NCI-H2196 (cell line): ENCODE data around the gene ADGRG7.
A peak's percentile ranks its signal among the peaks of the same experiment; 100 is the strongest.

Source experiments
- DNase-seq: peaks from one replicate; lab custom pipeline; 2025; ENCODE audit not compliant: unreplicated experiment; lab: John Stamatoyannopoulos, UW

The ADGRG7 gene

GRCh38 chr3:100600181-100601042 is 9.0 kb upstream of the ADGRG7 start:
- no peak for DNase-seq

GRCh38 chr3:100602506-100603444 is 6.6 kb upstream of the ADGRG7 start:
- no peak for DNase-seq

GRCh38 chr3:100603469-100603868 is 5.9 kb upstream of the ADGRG7 start:
- DNase-seq = peak; percentile 10

GRCh38 chr3:100605358-100605757 is 4.0 kb upstream of the ADGRG7 start:
- DNase-seq = no peak

- DNase-seq = no peak
Measured at GRCh38 chr3:100606894-100607512, 2.4 kb upstream of the ADGRG7 start.

- DNase-seq = no peak
Measured at GRCh38 chr3:100609963-100610362, 562 bp downstream of the ADGRG7 start.

GRCh38 chr3:100611221-100611620 is 1.8 kb downstream of the ADGRG7 start:
- no peak for DNase-seq

GRCh38 chr3:100613721-100614390 is 4.5 kb downstream of the ADGRG7 start:
- DNase-seq = no peak

- no peak for DNase-seq
Measured at GRCh38 chr3:100614941-100615340, 5.5 kb downstream of the ADGRG7 start.

GRCh38 chr3:100615684-100616083 is 6.3 kb downstream of the ADGRG7 start:
- no peak for DNase-seq

GRCh38 chr3:100621251-100621650 is 11.8 kb downstream of the ADGRG7 start:
- DNase-seq = no peak

GRCh38 chr3:100627491-100627890 is 18.1 kb downstream of the ADGRG7 start:
- no peak for DNase-seq

GRCh38 chr3:100629421-100630127 is 20.2 kb downstream of the ADGRG7 start:
- DNase-seq = no peak

- DNase-seq = no peak
Measured at GRCh38 chr3:100630664-100631063, 21.3 kb downstream of the ADGRG7 start.

GRCh38 chr3:100631236-100631635 is 21.8 kb downstream of the ADGRG7 start:
- no peak for DNase-seq

GRCh38 chr3:100634493-100635272 is 25.3 kb downstream of the ADGRG7 start:
- DNase-seq = no peak

GRCh38 chr3:100635273-100635701 is 25.9 kb downstream of the ADGRG7 start:
- DNase-seq = no peak

- no peak for DNase-seq
Measured at GRCh38 chr3:100637197-100637631, 27.8 kb downstream of the ADGRG7 start.

GRCh38 chr3:100640633-100641032 is 31.2 kb downstream of the ADGRG7 start:
- DNase-seq = no peak
